ENCODE data around the gene ADCYAP1R1.
"Not testable (repeated sequence)": the region's sequence is repeated elsewhere in the genome, so short reads cannot be mapped to it uniquely, and the experiment has no call there.

Gene ADCYAP1R1

DNA sequence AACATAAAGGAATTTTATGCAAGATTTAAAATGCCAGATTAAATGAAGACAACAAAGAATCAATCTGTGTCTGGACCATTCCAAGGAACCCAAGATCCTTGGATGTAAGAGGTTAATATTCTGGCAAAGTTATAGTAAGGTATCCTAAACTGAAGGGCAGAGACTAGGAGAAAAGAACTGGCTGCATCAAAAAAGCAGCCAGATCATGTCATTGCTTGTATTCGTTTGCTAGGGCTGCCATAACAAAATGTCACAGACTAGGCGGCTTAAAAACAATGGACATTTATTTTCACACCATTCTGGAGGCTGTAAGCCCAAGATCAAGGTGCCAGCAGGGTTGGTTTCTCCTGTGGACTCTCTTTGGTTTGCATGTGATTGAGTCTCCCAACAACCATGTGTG, 99.7 kb downstream of the ADCYAP1R1 start:
- TF ChIP-seq GATA1 (IDR thresholded peaks at IDR 0.05; ENCODE audit: low read depth, low read length), result no peak
- TF ChIP-seq POLR2A (IDR thresholded peaks at IDR 0.05; ENCODE audit: low read length), result no peak
- DNase-seq, result no peak

DNA sequence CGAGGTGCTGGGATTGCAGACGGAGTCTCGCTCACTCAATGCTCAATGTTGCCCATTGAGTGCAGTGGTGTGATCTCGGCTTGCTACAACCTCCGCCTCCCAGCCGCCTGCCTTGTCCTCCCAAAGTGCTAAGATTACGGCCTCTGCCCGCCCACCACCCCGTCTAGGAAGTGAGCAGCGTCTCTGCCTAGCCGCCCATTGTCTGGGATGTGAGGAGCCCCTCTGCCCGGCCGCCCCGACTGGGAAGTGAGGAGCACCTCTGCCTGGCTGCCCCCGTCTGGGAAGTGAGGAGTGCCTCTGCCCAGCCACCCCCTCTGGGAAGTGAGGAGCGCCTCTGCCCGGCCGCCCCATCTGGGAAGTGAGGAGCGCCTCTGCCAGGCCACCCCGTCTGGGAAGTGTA, 101.2 kb downstream of the ADCYAP1R1 start:
- not testable (repeated sequence) for DNase-seq

- DNase-seq, result no peak
- no peak for TF ChIP-seq GATA1 (IDR thresholded peaks at IDR 0.05; ENCODE audit: low read depth, low read length)
- no peak for TF ChIP-seq POLR2A (IDR thresholded peaks at IDR 0.05; ENCODE audit: low read length)
Measured at GRCh38 chr7:31160941-31161340, 108.8 kb downstream of the ADCYAP1R1 start.

Data from erythroblast (primary cell).